Activated T-cell treated with anti-CD3 and anti-CD28 coated beads, Interleukin-2, amount 50 U/mL, for 4 hours (primary cell): ENCODE measurements around the gene CLEC11A. TPM values are rescaled to one million over a fixed set of nuclear protein-coding genes. Genes with fewer than 3 reads are reported as not detected.
"Not testable (repeated sequence)": the region's sequence is repeated elsewhere in the genome, so short reads cannot be mapped to it uniquely, and the experiment has no call there.

ENCODE experiments used
- ATAC-seq, 2 donors: fragments of 200-7000 bp; cut with Tn5 transposase; one replicate each; pipeline ENCODE4 v1.10.0; 2021
- DNase-seq: peaks from one replicate; pipeline ENCODE4 v3.0.0-alpha.2; 2020
- H3K27me3 Mint-ChIP-seq: one replicate; pipeline ENCODE4 v1.8.0; 2021; ENCODE audit warnings: low read depth, mixed read lengths
- H3K36me3 Mint-ChIP-seq: one replicate; pipeline ENCODE4 v1.8.0; 2022; ENCODE audit warnings: mixed read lengths; ENCODE audit not compliant: insufficient read depth
- H3K4me1 Mint-ChIP-seq: one replicate; pipeline ENCODE4 v1.8.0; 2021; ENCODE audit warnings: low read depth, mixed read lengths
- H3K4me3 Mint-ChIP-seq: one replicate; pipeline ENCODE4 v1.8.0; 2021; ENCODE audit warnings: mild to moderate bottlenecking, moderate library complexity, mixed read lengths
- H3K9me3 Mint-ChIP-seq: one replicate; pipeline ENCODE4 v1.8.0; 2021; ENCODE audit warnings: mixed read lengths
- total RNA-seq, 3 donors: library from RNA; stranded (reverse); gene quantifications; one replicate each; pipeline ENCODE4 v1.2.1, GENCODE V29; 2021

CLEC11A gene
- total RNA-seq, 3 donors from 2014 or later = 0.52 to 1.4 (median 1.4) TPM

- DNase-seq, H3K4me1 Mint-ChIP-seq, H3K9me3 Mint-ChIP-seq, ATAC-seq, H3K4me3 Mint-ChIP-seq, H3K36me3 Mint-ChIP-seq: not testable (repeated sequence)
- H3K27me3 Mint-ChIP-seq = peaks cover 42% of the 10 kb centered on the region
Observed at GRCh38 chr19:50772912-50773311, 49.7 kb downstream of the CLEC11A start.

GRCh38 chr19:50773454-50773853, 50.3 kb downstream of the CLEC11A start:
- H3K9me3 Mint-ChIP-seq, H3K36me3 Mint-ChIP-seq, H3K4me3 Mint-ChIP-seq, H3K4me1 Mint-ChIP-seq, ATAC-seq, DNase-seq: not testable (repeated sequence)
- H3K27me3 Mint-ChIP-seq = peaks cover 44% of the 10 kb centered on the region

Other genes with a start within 250 kb of the CLEC11A start
- gene EMC10, start 246.9 kb upstream of the CLEC11A start, total RNA-seq = 100 to 1,000 TPM; 111 to 122 (median 117) TPM
- gene GARIN5A, start 246.5 kb upstream of the CLEC11A start, total RNA-seq = under 1 TPM; 0.26 to 0.84 (median 0.66) TPM
- 10 to 100 TPM; 51.7 to 59.4 (median 55.6) TPM for gene JOSD2, start 212.2 kb upstream of the CLEC11A start, total RNA-seq
- not detected for gene ASPDH, start 209.5 kb upstream of the CLEC11A start, total RNA-seq
- not detected for gene LRRC4B, start 154.9 kb upstream of the CLEC11A start, total RNA-seq
- 1 to 10 TPM in 1 of 3 donors, under 1 TPM in 2; 0.35 to 1.2 (median 0.66) TPM for gene SYT3, start 83.5 kb upstream of the CLEC11A start, total RNA-seq
- gene C19orf81, start 73.9 kb upstream of the CLEC11A start, total RNA-seq = under 1 TPM in 1 of 3 donors, not detected in 2; 0.95 TPM
- gene SHANK1, start 3.6 kb upstream of the CLEC11A start, total RNA-seq = under 1 TPM in 1 of 3 donors, not detected in 2; 0.03 TPM
- gene GPR32, start 47.1 kb downstream of the CLEC11A start, total RNA-seq = not detected
- not detected for gene ACP4, start 67.1 kb downstream of the CLEC11A start, total RNA-seq
- gene KLK1, start 100.4 kb downstream of the CLEC11A start, total RNA-seq = 1 to 10 TPM in 1 of 3 donors, under 1 TPM in 2; 0.58 to 1.1 (median 0.71) TPM
- not detected for gene KLK15, start 110.2 kb downstream of the CLEC11A start, total RNA-seq
- gene KLK3, start 131.6 kb downstream of the CLEC11A start, total RNA-seq = not detected
- gene KLK2, start 150.1 kb downstream of the CLEC11A start, total RNA-seq = not detected
- gene KLK4, start 188.0 kb downstream of the CLEC11A start, total RNA-seq = not detected
- gene KLK5, start 229.7 kb downstream of the CLEC11A start, total RNA-seq = not detected
- not detected for gene KLK6, start 246.2 kb downstream of the CLEC11A start, total RNA-seq